ENCODE measurements around the gene RSPH6A. TPM values are rescaled to one million over a fixed set of nuclear protein-coding genes. Genes with fewer than 3 reads are reported as not detected.

The RSPH6A gene
- total RNA-seq, 1 experiment from 2014 or later: 0.21 TPM

GRCh38 chr19:45784096-45784495, 31.0 kb downstream of the RSPH6A start:
- no peaks in the 10 kb centered on the region for H3K27me3 Mint-ChIP-seq (ENCODE audit: insufficient read depth, unreplicated experiment)
- POLR2A ChIA-PET: interaction anchor here (0.9 to 1.6 kb wide), 2 partner anchors 9 to 102 kb away, joined by 4 to 9 read pairs; partner anchors contain the start of genes DMWD and IRF2BP1
- intact Hi-C loops (cut with micrococcal nuclease): no loop called here
- H3K4me3 Mint-ChIP-seq (ENCODE audit: unreplicated experiment): no peak overlapping the region
- no TSS peak for BruUV-seq (replicated peaks)
- H3K9me3 Mint-ChIP-seq (ENCODE audit: unreplicated experiment): no peaks in the 10 kb centered on the region
- TF ChIP-seq CTCF (IDR thresholded peaks at IDR 0.05; ENCODE audit: unreplicated experiment): no peak
- CTCF ChIA-PET: interaction anchor here (1.3 kb wide), 1 partner anchor 15 kb away, joined by 6 read pairs; no protein-coding TSS in a partner anchor
- no peak for DNase-seq (ENCODE audit: unreplicated experiment)
- peaks cover 37% of the 10 kb centered on the region for H3K36me3 Mint-ChIP-seq (ENCODE audit: insufficient read depth, unreplicated experiment)
- peak overlapping the region; percentile 84 for H3K27ac Mint-ChIP-seq (ENCODE audit: low read depth, unreplicated experiment)
- H3K4me1 Mint-ChIP-seq (ENCODE audit: insufficient read depth, unreplicated experiment): peaks cover 25% of the 10 kb centered on the region

DNA sequence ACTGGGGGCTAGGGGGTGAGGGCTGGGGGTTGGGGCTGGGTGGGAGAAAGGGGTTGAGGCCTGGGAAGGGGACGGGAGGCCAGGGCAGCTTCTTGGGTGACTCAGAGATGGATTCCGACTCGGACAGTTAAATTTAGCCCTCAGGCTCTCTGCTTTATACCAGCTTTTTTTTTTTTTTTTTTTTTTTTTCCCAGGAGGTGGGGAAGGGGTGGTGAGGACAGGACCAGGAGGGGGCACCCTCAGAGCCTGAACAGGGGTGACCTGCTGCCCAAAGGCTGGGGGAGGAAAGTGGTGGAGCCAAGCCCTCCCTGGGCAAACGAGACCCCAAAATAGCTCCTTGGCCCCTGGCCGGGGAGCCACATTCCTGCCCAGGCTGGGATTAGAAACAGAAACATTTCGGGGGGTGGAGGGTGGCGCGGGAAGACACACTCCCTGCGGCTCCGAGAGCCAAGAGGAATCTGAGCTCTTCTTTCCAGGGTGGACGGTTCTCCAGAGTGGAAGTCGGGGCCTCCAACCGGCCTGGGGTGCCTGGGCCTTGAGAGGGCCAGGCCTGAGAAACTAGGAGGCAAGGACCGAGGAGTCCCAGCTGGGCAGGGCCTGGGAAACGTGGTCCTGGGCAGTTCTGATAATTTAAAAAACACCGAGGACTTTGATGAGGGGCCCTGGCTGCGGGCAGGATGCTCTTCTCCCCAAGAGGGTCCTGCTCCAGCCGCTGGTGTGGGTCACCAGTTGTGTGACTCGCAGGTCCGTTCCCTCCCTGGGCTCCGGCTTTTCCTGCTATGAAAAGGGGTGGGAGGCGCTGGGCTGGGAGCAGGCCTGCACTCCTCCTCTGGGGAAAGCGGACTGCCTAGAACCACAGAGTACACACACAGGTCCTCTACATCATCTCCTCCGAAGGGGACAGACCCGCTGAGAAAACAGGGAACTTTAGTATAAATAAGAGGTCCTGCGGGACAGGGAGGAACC, 32.0 kb downstream of the RSPH6A start:
- H3K27me3 Mint-ChIP-seq (ENCODE audit: insufficient read depth, unreplicated experiment): no peaks in the 10 kb centered on the region
- peak overlapping the region; percentile 84 for H3K27ac Mint-ChIP-seq (ENCODE audit: low read depth, unreplicated experiment)
- DNase-seq (ENCODE audit: unreplicated experiment): peak; percentile 83
- CTCF ChIA-PET: interaction anchor here (0.6 to 2.5 kb wide), 6 partner anchors 8 to 94 kb away, joined by 3 to 15 read pairs (median 4); partner anchors contain the start of gene SIX5
- H3K4me3 Mint-ChIP-seq (ENCODE audit: unreplicated experiment): peak overlapping the region; percentile 57
- BruUV-seq (replicated peaks): no TSS peak
- POLR2A ChIA-PET: interaction anchor here (0.9 to 5.1 kb wide), 12 partner anchors 9 to 103 kb away, joined by 3 to 102 read pairs (median 6); partner anchors contain the start of genes DMWD, FBXO46, IRF2BP1 and QPCTL
- H3K4me1 Mint-ChIP-seq (ENCODE audit: insufficient read depth, unreplicated experiment): peaks cover 28% of the 10 kb centered on the region
- peaks cover 37% of the 10 kb centered on the region for H3K36me3 Mint-ChIP-seq (ENCODE audit: insufficient read depth, unreplicated experiment)
- no peaks in the 10 kb centered on the region for H3K9me3 Mint-ChIP-seq (ENCODE audit: unreplicated experiment)
- TF ChIP-seq CTCF (IDR thresholded peaks at IDR 0.05; ENCODE audit: unreplicated experiment): no peak
- intact Hi-C loops (cut with micrococcal nuclease): loop anchor here (1.0 kb wide), 1 partner anchor 9 kb away; the partner anchor contains the start of gene DMWD

DNA sequence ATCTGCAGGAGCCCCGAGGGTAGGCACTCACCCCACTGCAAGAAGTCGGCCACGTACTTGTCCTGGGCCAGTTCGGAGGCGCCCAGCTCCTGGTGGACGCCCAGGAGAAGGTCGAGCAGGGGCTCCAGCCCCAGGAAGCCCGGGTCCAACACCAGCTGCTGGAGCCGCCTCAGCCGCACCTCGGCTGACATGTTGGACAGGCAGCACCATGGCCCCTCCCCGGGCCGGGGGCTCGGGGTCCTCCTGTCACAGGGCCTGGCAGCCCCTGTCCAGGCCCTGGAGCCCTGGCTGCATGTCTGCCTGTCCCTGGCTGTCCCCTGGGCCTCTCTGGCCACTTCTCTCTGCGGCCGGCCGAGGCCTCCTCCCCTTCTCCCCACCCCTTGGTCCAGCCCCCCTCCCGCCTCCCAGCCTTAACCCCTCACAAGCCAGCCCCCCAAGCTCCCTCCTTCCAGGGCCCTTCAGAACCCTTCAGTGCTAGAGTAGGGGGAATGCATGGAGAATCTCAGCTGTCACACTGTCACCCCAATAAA, 32.9 kb downstream of the RSPH6A start, which contains the start of gene DMPK:
Gene DMPK (minus strand): TSS at position 329 of the 530 bp plus-strand sequence. CDS start 138 bp downstream, at position 191.
- Mint-ChIP-seq H3K4me3 (ENCODE audit: unreplicated experiment) (peak within 1 kb of the TSS; percentile 57), H3K36me3 (ENCODE audit: insufficient read depth, unreplicated experiment) (peaks cover 29% of the 10 kb centered on the region), H3K9me3 (ENCODE audit: unreplicated experiment) (no peaks in the 10 kb centered on the region), H3K27ac (ENCODE audit: low read depth, unreplicated experiment) (peak within 1 kb of the TSS; percentile 84), H3K4me1 (ENCODE audit: insufficient read depth, unreplicated experiment) (peaks cover 28% of the 10 kb centered on the region), H3K27me3 (ENCODE audit: insufficient read depth, unreplicated experiment) (no peaks in the 10 kb centered on the region)
- ChIA-PET POLR2A (interaction anchor here (1.1 to 5.1 kb wide), 10 partner anchors 9 to 103 kb away, joined by 3 to 102 read pairs (median 6); partner anchors contain the start of genes DMWD, QPCTL, SIX5 and SNRPD2), CTCF (interaction anchor here (1.2 to 2.5 kb wide), 3 partner anchors 13 to 93 kb away, joined by 6 to 15 read pairs (median 11); partner anchors contain the start of gene SIX5)
- no TSS peak for BruUV-seq (replicated peaks)
- intact Hi-C loops (cut with micrococcal nuclease): no loop called here
- no peak for TF ChIP-seq CTCF (IDR thresholded peaks at IDR 0.05; ENCODE audit: unreplicated experiment)
- no peak for DNase-seq (ENCODE audit: unreplicated experiment)

Measured in MCF 10A (cell line).